ENCODE results near the gene ACSM6. TPM values are rescaled to one million over a fixed set of nuclear protein-coding genes. Genes with fewer than 3 reads are reported as not detected.

ACSM6 gene
- total RNA-seq, result not detected
- polyA plus RNA-seq (ENCODE audit: insufficient read length in 6 of 6), result under 1 TPM; 0.36 to 0.73 (median 0.42) TPM
- long read RNA-seq, donor 1, result 0 reads
- long read RNA-seq, donor 2, result 0 reads
- long read RNA-seq, donor 3, result 0 reads
- long read RNA-seq, donor 4, result 0 reads
- long read RNA-seq, donor 5, result 0 reads
- long read RNA-seq, donor 6, result 0 reads
- long read RNA-seq, donor 7, result 0 reads
- long read RNA-seq, donor 8, result 0 reads
- long read RNA-seq, donor 9, result 0 reads
- long read RNA-seq, donor 10, result 0 reads
- long read RNA-seq, donor 11, result 0 reads
- long read RNA-seq, donor 12, result 0 reads

- Histone ChIP-seq H3K9me3 (no peaks in the 10 kb centered on the region), H3K4me1 (no peaks in the 10 kb centered on the region), H3K27me3 (no peaks in the 10 kb centered on the region), H3K27ac (no peak within 1 kb of the TSS), H3K36me3 (no peaks in the 10 kb centered on the region), H3K4me3 (no peak within 1 kb of the TSS)
- TF ChIP-seq CTCF (IDR thresholded peaks at IDR 0.05), result no peak
- DNase-seq (no peak), ATAC-seq (no peak)
- intact Hi-C loops (cut with DNase I), result no loop called here
Measured at GRCh38 chr10:95193944-95194343, at the start of gene ACSM6. Gene ACSM6 (plus strand): TSS chr10:95194238. CDS start chr10:95194486, 248 bp downstream.

GRCh38 chr10:95168694-95169093, 25.3 kb upstream of the ACSM6 start:
- Histone ChIP-seq H3K4me3 (no peak overlapping the region), H3K27me3 (no peaks in the 10 kb centered on the region), H3K36me3 (no peaks in the 10 kb centered on the region), H3K27ac (no peak overlapping the region), H3K4me1 (no peaks in the 10 kb centered on the region), H3K9me3 (peaks cover 0 to 5% of the 10 kb centered on the region in 2 donors)
- no peak for ATAC-seq
- no peak for TF ChIP-seq CTCF (IDR thresholded peaks at IDR 0.05)
- no peak for DNase-seq
- intact Hi-C loops (cut with DNase I), result no loop called here

GRCh38 chr10:95169522-95169921, 24.5 kb upstream of the ACSM6 start:
- DNase-seq (no peak), ATAC-seq (no peak)
- H3K27ac ChIP-seq, result no peak overlapping the region
- no peaks in the 10 kb centered on the region for H3K27me3 ChIP-seq
- intact Hi-C loops (cut with DNase I), result no loop called here
- H3K4me1 ChIP-seq, result no peaks in the 10 kb centered on the region
- H3K36me3 ChIP-seq, result no peaks in the 10 kb centered on the region
- TF ChIP-seq CTCF (IDR thresholded peaks at IDR 0.05), result no peak
- no peak overlapping the region for H3K4me3 ChIP-seq
- peaks cover 0 to 5% of the 10 kb centered on the region in 2 donors for H3K9me3 ChIP-seq

GRCh38 chr10:95170790-95171189, 23.2 kb upstream of the ACSM6 start:
- ATAC-seq (no peak), DNase-seq (no peak)
- H3K27ac ChIP-seq, result no peak overlapping the region
- no peaks in the 10 kb centered on the region for H3K4me1 ChIP-seq
- H3K4me3 ChIP-seq, result no peak overlapping the region
- no peaks in the 10 kb centered on the region for H3K27me3 ChIP-seq
- TF ChIP-seq CTCF (IDR thresholded peaks at IDR 0.05), result no peak
- no peaks in the 10 kb centered on the region for H3K36me3 ChIP-seq
- intact Hi-C loops (cut with DNase I), result no loop called here
- peaks cover 0 to 5% of the 10 kb centered on the region in 2 donors for H3K9me3 ChIP-seq

- Histone ChIP-seq H3K27me3 (no peaks in the 10 kb centered on the region), H3K36me3 (no peaks in the 10 kb centered on the region), H3K27ac (no peak overlapping the region), H3K4me1 (no peaks in the 10 kb centered on the region), H3K4me3 (no peak overlapping the region), H3K9me3 (peaks cover 0 to 7% of the 10 kb centered on the region in 2 donors)
- no peak for ATAC-seq
- intact Hi-C loops (cut with DNase I), result no loop called here
- TF ChIP-seq CTCF (IDR thresholded peaks at IDR 0.05), result no peak
- DNase-seq, result no peak
Measured at GRCh38 chr10:95171336-95171735, 22.7 kb upstream of the ACSM6 start.

Data from left lung (tissue), 14 donors.